IMR-90 (cell line): ENCODE results near the gene NPIPB4. TPM values are rescaled to one million over a fixed set of nuclear protein-coding genes. Genes with fewer than 3 reads are reported as not detected.
"Not testable (repeated sequence)": the region's sequence is repeated elsewhere in the genome, so short reads cannot be mapped to it uniquely, and the experiment has no call there.

Experiments used
- ATAC-seq: fragments of 200-7000 bp; cut with Tn5 transposase; 2 replicates; pipeline ENCODE4 v1.9.1; 2020; ENCODE audit warnings: low read depth, mild to moderate bottlenecking, moderate library complexity
- BruUV-seq: library from RNA; stranded (reverse); fragments of 400-500 nt; replicated peaks from 2 replicates; lab custom pipeline; 2021; lab: Mats Ljungman, UMichigan
- CTCF ChIA-PET: fragments of 300-600 bp; formaldehyde crosslinking; extraction: SDS; loops from one replicate; lab custom pipeline; 2021; ENCODE audit warnings: antibody characterized with exemption; lab: Yijun Ruan, JAX
- POLR2A ChIA-PET: fragments of 300-600 bp; sonication (Branson Sonifier 250); formaldehyde crosslinking; loops from one replicate; lab custom pipeline; 2022; ENCODE audit warnings: antibody characterized with exemption; ENCODE audit not compliant: unreplicated experiment; lab: Charles Lee
- DNase-seq: peaks from one replicate; pipeline ENCODE4 v3.0.0; 2013
- H2AFZ ChIP-seq: replicated peaks from 2 replicates; pipeline ENCODE3; 2013; ENCODE audit warnings: low read length, mild to moderate bottlenecking; ENCODE audit not compliant: poor library complexity
- H2AK5ac ChIP-seq: 2 replicates; pipeline ENCODE4 v1.6.1; 2013; ENCODE audit warnings: low read depth, low read length, inconsistent platforms
- H2AK9ac ChIP-seq: replicated peaks from 2 replicates; pipeline ENCODE3; 2013; ENCODE audit warnings: mild to moderate bottlenecking, low read depth, low read length, moderate library complexity; ENCODE audit not compliant: poor library complexity
- H2BK120ac ChIP-seq: 2 replicates; pipeline ENCODE4 v1.6.1; 2013; ENCODE audit warnings: low read depth, low read length, inconsistent platforms
- H2BK15ac ChIP-seq: 3 replicates; pipeline ENCODE4 v1.6.1; 2013; ENCODE audit warnings: low read depth, low read length, inconsistent platforms
- H2BK20ac ChIP-seq: 2 replicates; pipeline ENCODE4 v1.6.1; 2013; ENCODE audit warnings: low read depth, mild to moderate bottlenecking, inconsistent platforms, low read length, moderate library complexity
- H2BK5ac ChIP-seq: 2 replicates; pipeline ENCODE4 v1.6.1; 2013; ENCODE audit warnings: mild to moderate bottlenecking, low read depth, low read length, inconsistent platforms; ENCODE audit not compliant: poor library complexity, severe bottlenecking
- H3K14ac ChIP-seq: replicated peaks from 2 replicates; pipeline ENCODE4 v1.6.1; 2013; ENCODE audit warnings: low read depth, low read length, inconsistent platforms
- H3K18ac ChIP-seq: 2 replicates; pipeline ENCODE4 v1.6.1; 2013; ENCODE audit warnings: low read depth, low read length, control low read depth
- H3K23ac ChIP-seq: 2 replicates; pipeline ENCODE4 v1.6.1; 2013; ENCODE audit warnings: low read depth, low read length, inconsistent platforms
- H3K27ac ChIP-seq: 2 replicates; pipeline ENCODE4 v1.5.1; 2013; ENCODE audit warnings: mild to moderate bottlenecking, control low read depth, low read length; ENCODE audit not compliant: insufficient read depth
- H3K27me3 ChIP-seq: 2 replicates; pipeline ENCODE4 v1.6.1; 2013; ENCODE audit warnings: low read length; ENCODE audit not compliant: control insufficient read depth, insufficient read depth
- H3K36me3 ChIP-seq: 2 replicates; pipeline ENCODE4 v1.6.1; 2013; ENCODE audit warnings: low read length, mixed read lengths; ENCODE audit not compliant: control insufficient read depth, insufficient read depth
- H3K4ac ChIP-seq: 2 replicates; pipeline ENCODE4 v1.6.1; 2013; ENCODE audit warnings: low read depth, low read length, inconsistent platforms
- H3K4me1 ChIP-seq: 2 replicates; pipeline ENCODE4 v1.6.1; 2013; ENCODE audit warnings: low read length, mixed read lengths; ENCODE audit not compliant: control insufficient read depth, insufficient read depth
- H3K4me2 ChIP-seq: 2 replicates; pipeline ENCODE4 v1.6.1; 2013; ENCODE audit warnings: low read depth, mild to moderate bottlenecking, control low read depth, low read length, moderate library complexity
- H3K4me3 ChIP-seq: 2 replicates; pipeline ENCODE4 v1.5.1; 2013; ENCODE audit warnings: low read depth, mild to moderate bottlenecking, control low read depth, low read length, moderate library complexity; ENCODE audit not compliant: insufficient read depth
- H3K56ac ChIP-seq: 2 replicates; pipeline ENCODE4 v1.6.1; 2013; ENCODE audit warnings: low read length, inconsistent platforms; ENCODE audit not compliant: insufficient read depth; ENCODE audit errors: extremely low read depth
- H3K79me1 ChIP-seq, 2 experiments: 2 replicates each; pipeline ENCODE4 v1.6.1; 2013; ENCODE audit warnings: low read length in 2 of 2, inconsistent platforms in 1 of 2, low read depth in 1 of 2
- H3K9ac ChIP-seq: 2 replicates; pipeline ENCODE4 v1.6.1; 2013; ENCODE audit warnings: low read depth, low read length, control low read depth
- H3K9me1 ChIP-seq: 2 replicates; pipeline ENCODE4 v1.6.1; 2013; ENCODE audit warnings: low read length, inconsistent platforms; ENCODE audit not compliant: insufficient read depth
- H3K9me3 ChIP-seq: 2 replicates; pipeline ENCODE4 v1.6.1; 2013; ENCODE audit warnings: low read length; ENCODE audit not compliant: control insufficient read depth, insufficient read depth
- H4K20me1 ChIP-seq: 2 replicates; pipeline ENCODE4 v1.6.1; 2013; ENCODE audit warnings: low read length, inconsistent platforms; ENCODE audit not compliant: insufficient read depth
- H4K5ac ChIP-seq: 2 replicates; pipeline ENCODE4 v1.6.1; 2013; ENCODE audit warnings: mild to moderate bottlenecking, low read depth, low read length, control low read depth
- H4K8ac ChIP-seq, 2 experiments: 2 replicates each; pipeline ENCODE4 v1.6.1; 2013; ENCODE audit warnings: low read depth in 2 of 2, low read length in 2 of 2, control low read depth in 1 of 2, inconsistent platforms in 1 of 2
- H4K91ac ChIP-seq: 2 replicates; pipeline ENCODE4 v1.6.1; 2013; ENCODE audit warnings: low read depth, low read length, inconsistent platforms; ENCODE audit not compliant: insufficient read depth
- WGBS, 2 experiments: methylation state at CpG; one replicate each; pipeline versions ENCODE4 v1.1.5 to v1.1.7; 2013; ENCODE audit warnings: missing lambda C conversion rate in 2 of 2; ENCODE audit not compliant: insufficient read length in 1 of 2; ENCODE audit errors: extremely low coverage in 2 of 2; 5-methylcytosine and 5-hydroxymethylcytosine counted together
- dilution Hi-C: fragments of 300-500 bp; cut with HindIII; formaldehyde crosslinking; loops from one replicate; pipeline ENCODE4 v1.14.3; 2018; ENCODE audit warnings: low sequenced_read_pairs; ENCODE audit not compliant: unreplicated experiment
- in situ Hi-C: fragments of 300-500 bp; cut with MboI; formaldehyde crosslinking; loops from 3 replicates; pipeline ENCODE4 v1.14.3; 2019; ENCODE audit warnings: low sequenced_read_pairs, inconsistent platforms, mixed read lengths
- intact Hi-C: fragments of 100-400 bp; cut with micrococcal nuclease; formaldehyde crosslinking; loops from 2 replicates; pipeline ENCODE4 v1.10.0; 2022
- polyA plus RNA-seq, 3 experiments: library from polyadenylated mRNA; depleted of rRNA; stranded (reverse); fragments of >200 nt; gene quantifications; 2 replicates each; pipeline ENCODE4 v1.2.3, GENCODE V29; 2012; ENCODE audit warnings: low replicate concordance in 1 of 3
- total RNA-seq: library from RNA; depleted of rRNA; stranded (reverse); fragments of >200 nt; gene quantifications from 2 replicates; pipeline ENCODE4 v1.2.3, GENCODE V29; 2012

Gene NPIPB4
- total and polyA plus RNA-seq, 2 of the 4 experiments (the other 2 are of a cell fraction): 13.3 to 28.3 TPM

DNA sequence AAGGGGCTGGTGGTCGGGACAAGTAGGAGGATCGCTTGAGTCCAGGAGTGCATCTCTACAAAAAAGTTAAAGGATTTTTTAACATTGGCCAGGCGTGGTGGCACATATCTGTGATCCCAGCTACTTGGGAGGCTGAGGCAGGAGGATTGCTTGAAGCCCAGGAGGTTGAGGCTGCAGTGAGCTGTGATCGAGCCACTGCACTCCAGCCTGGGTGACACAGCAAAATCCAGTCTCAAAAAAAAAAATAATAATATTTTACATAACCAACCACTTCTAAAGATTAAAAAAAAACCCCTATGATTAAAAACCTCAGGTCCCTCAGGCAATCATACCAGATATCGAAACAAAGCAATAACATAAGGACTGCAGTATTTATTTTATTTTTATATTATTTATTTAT, 23.3 kb downstream of the NPIPB4 start:
- H3K9me3 ChIP-seq, H3K56ac ChIP-seq, BruUV-seq, H3K18ac ChIP-seq, H3K4me1 ChIP-seq, H3K9ac ChIP-seq, DNase-seq, H3K9me1 ChIP-seq, H2AK5ac ChIP-seq, dilution Hi-C loops, H2BK15ac ChIP-seq, H3K23ac ChIP-seq, POLR2A ChIA-PET, H2BK20ac ChIP-seq, H2AFZ ChIP-seq, H4K91ac ChIP-seq, H3K4me2 ChIP-seq, H3K4ac ChIP-seq, in situ Hi-C loops, H4K5ac ChIP-seq, ATAC-seq, H3K36me3 ChIP-seq, H4K8ac ChIP-seq, H3K14ac ChIP-seq, H3K27ac ChIP-seq, intact Hi-C loops, H4K20me1 ChIP-seq, H2BK120ac ChIP-seq, H3K79me1 ChIP-seq, H2AK9ac ChIP-seq, H3K4me3 ChIP-seq, H2BK5ac ChIP-seq, CTCF ChIA-PET, H3K27me3 ChIP-seq: not testable (repeated sequence)
- WGBS, 2 experiments: no CpG with 5 or more reads among the region's 5 CpGs

DNA sequence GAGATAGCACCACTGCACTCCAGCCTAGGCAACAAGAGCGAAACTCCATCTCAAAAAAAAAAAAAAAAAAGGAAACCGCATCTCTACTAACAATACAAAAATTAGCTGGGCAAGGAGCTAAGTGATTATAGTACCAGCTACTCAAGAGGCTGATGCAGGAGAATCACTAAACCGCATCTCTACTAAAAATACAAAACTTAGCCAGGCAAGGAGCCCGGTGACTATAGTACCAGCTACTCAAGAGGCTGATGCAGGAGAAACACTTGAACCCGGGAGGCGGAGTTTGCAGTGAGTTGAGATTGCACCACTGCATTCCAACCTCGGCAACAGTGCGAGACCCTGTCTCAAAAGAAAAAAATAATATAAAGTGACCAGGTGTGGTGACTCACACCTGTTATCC, 27.6 kb downstream of the NPIPB4 start:
- H4K91ac ChIP-seq, H3K23ac ChIP-seq, H2BK120ac ChIP-seq, H3K18ac ChIP-seq, CTCF ChIA-PET, H3K9me1 ChIP-seq, H3K27me3 ChIP-seq, H3K79me1 ChIP-seq, H4K5ac ChIP-seq, BruUV-seq, H3K4me3 ChIP-seq, H3K4me2 ChIP-seq, H2AK5ac ChIP-seq, H3K4me1 ChIP-seq, H3K36me3 ChIP-seq, H4K8ac ChIP-seq, POLR2A ChIA-PET, H2BK5ac ChIP-seq, H2AK9ac ChIP-seq, DNase-seq, H3K9ac ChIP-seq, H2BK20ac ChIP-seq, H3K27ac ChIP-seq, dilution Hi-C loops, H3K56ac ChIP-seq, in situ Hi-C loops, ATAC-seq, H2AFZ ChIP-seq, H3K9me3 ChIP-seq, H3K4ac ChIP-seq, H2BK15ac ChIP-seq, H4K20me1 ChIP-seq, H3K14ac ChIP-seq, intact Hi-C loops: not testable (repeated sequence)
- WGBS, 2 experiments: no CpG with 5 or more reads among the region's 8 CpGs
